IMR-90 (cell line): ENCODE results near the gene SYCP3. TPM values are rescaled to one million over a fixed set of nuclear protein-coding genes. Genes with fewer than 3 reads are reported as not detected.

Source experiments
- ATAC-seq: fragments of 200-7000 bp; cut with Tn5 transposase; 2 replicates; pipeline ENCODE4 v1.9.1; 2020; ENCODE audit warnings: low read depth, mild to moderate bottlenecking, moderate library complexity
- BruUV-seq: library from RNA; stranded (reverse); fragments of 400-500 nt; replicated peaks from 2 replicates; lab custom pipeline; 2021; lab: Mats Ljungman, UMichigan
- CTCF ChIA-PET: fragments of 300-600 bp; formaldehyde crosslinking; extraction: SDS; loops from one replicate; lab custom pipeline; 2021; ENCODE audit warnings: antibody characterized with exemption; lab: Yijun Ruan, JAX
- POLR2A ChIA-PET: fragments of 300-600 bp; sonication (Branson Sonifier 250); formaldehyde crosslinking; loops from one replicate; lab custom pipeline; 2022; ENCODE audit warnings: antibody characterized with exemption; ENCODE audit not compliant: unreplicated experiment; lab: Charles Lee
- DNase-seq: peaks from one replicate; pipeline ENCODE4 v3.0.0; 2013
- H2AFZ ChIP-seq: replicated peaks from 2 replicates; pipeline ENCODE3; 2013; ENCODE audit warnings: low read length, mild to moderate bottlenecking; ENCODE audit not compliant: poor library complexity
- H2AK5ac ChIP-seq: 2 replicates; pipeline ENCODE4 v1.6.1; 2013; ENCODE audit warnings: low read depth, low read length, inconsistent platforms
- H2AK9ac ChIP-seq: replicated peaks from 2 replicates; pipeline ENCODE3; 2013; ENCODE audit warnings: mild to moderate bottlenecking, low read depth, low read length, moderate library complexity; ENCODE audit not compliant: poor library complexity
- H2BK120ac ChIP-seq: 2 replicates; pipeline ENCODE4 v1.6.1; 2013; ENCODE audit warnings: low read depth, low read length, inconsistent platforms
- H2BK15ac ChIP-seq: 3 replicates; pipeline ENCODE4 v1.6.1; 2013; ENCODE audit warnings: low read depth, low read length, inconsistent platforms
- H2BK20ac ChIP-seq: 2 replicates; pipeline ENCODE4 v1.6.1; 2013; ENCODE audit warnings: low read depth, mild to moderate bottlenecking, inconsistent platforms, low read length, moderate library complexity
- H2BK5ac ChIP-seq: 2 replicates; pipeline ENCODE4 v1.6.1; 2013; ENCODE audit warnings: mild to moderate bottlenecking, low read depth, low read length, inconsistent platforms; ENCODE audit not compliant: poor library complexity, severe bottlenecking
- H3K14ac ChIP-seq: replicated peaks from 2 replicates; pipeline ENCODE4 v1.6.1; 2013; ENCODE audit warnings: low read depth, low read length, inconsistent platforms
- H3K18ac ChIP-seq: 2 replicates; pipeline ENCODE4 v1.6.1; 2013; ENCODE audit warnings: low read depth, low read length, control low read depth
- H3K23ac ChIP-seq: 2 replicates; pipeline ENCODE4 v1.6.1; 2013; ENCODE audit warnings: low read depth, low read length, inconsistent platforms
- H3K27ac ChIP-seq: 2 replicates; pipeline ENCODE4 v1.5.1; 2013; ENCODE audit warnings: mild to moderate bottlenecking, control low read depth, low read length; ENCODE audit not compliant: insufficient read depth
- H3K27me3 ChIP-seq: 2 replicates; pipeline ENCODE4 v1.6.1; 2013; ENCODE audit warnings: low read length; ENCODE audit not compliant: control insufficient read depth, insufficient read depth
- H3K36me3 ChIP-seq: 2 replicates; pipeline ENCODE4 v1.6.1; 2013; ENCODE audit warnings: low read length, mixed read lengths; ENCODE audit not compliant: control insufficient read depth, insufficient read depth
- H3K4ac ChIP-seq: 2 replicates; pipeline ENCODE4 v1.6.1; 2013; ENCODE audit warnings: low read depth, low read length, inconsistent platforms
- H3K4me1 ChIP-seq: 2 replicates; pipeline ENCODE4 v1.6.1; 2013; ENCODE audit warnings: low read length, mixed read lengths; ENCODE audit not compliant: control insufficient read depth, insufficient read depth
- H3K4me2 ChIP-seq: 2 replicates; pipeline ENCODE4 v1.6.1; 2013; ENCODE audit warnings: low read depth, mild to moderate bottlenecking, control low read depth, low read length, moderate library complexity
- H3K4me3 ChIP-seq: 2 replicates; pipeline ENCODE4 v1.5.1; 2013; ENCODE audit warnings: low read depth, mild to moderate bottlenecking, control low read depth, low read length, moderate library complexity; ENCODE audit not compliant: insufficient read depth
- H3K56ac ChIP-seq: 2 replicates; pipeline ENCODE4 v1.6.1; 2013; ENCODE audit warnings: low read length, inconsistent platforms; ENCODE audit not compliant: insufficient read depth; ENCODE audit errors: extremely low read depth
- H3K79me1 ChIP-seq, 2 experiments: 2 replicates each; pipeline ENCODE4 v1.6.1; 2013; ENCODE audit warnings: low read length in 2 of 2, inconsistent platforms in 1 of 2, low read depth in 1 of 2
- H3K9ac ChIP-seq: 2 replicates; pipeline ENCODE4 v1.6.1; 2013; ENCODE audit warnings: low read depth, low read length, control low read depth
- H3K9me1 ChIP-seq: 2 replicates; pipeline ENCODE4 v1.6.1; 2013; ENCODE audit warnings: low read length, inconsistent platforms; ENCODE audit not compliant: insufficient read depth
- H3K9me3 ChIP-seq: 2 replicates; pipeline ENCODE4 v1.6.1; 2013; ENCODE audit warnings: low read length; ENCODE audit not compliant: control insufficient read depth, insufficient read depth
- H4K20me1 ChIP-seq: 2 replicates; pipeline ENCODE4 v1.6.1; 2013; ENCODE audit warnings: low read length, inconsistent platforms; ENCODE audit not compliant: insufficient read depth
- H4K5ac ChIP-seq: 2 replicates; pipeline ENCODE4 v1.6.1; 2013; ENCODE audit warnings: mild to moderate bottlenecking, low read depth, low read length, control low read depth
- H4K8ac ChIP-seq, 2 experiments: 2 replicates each; pipeline ENCODE4 v1.6.1; 2013; ENCODE audit warnings: low read depth in 2 of 2, low read length in 2 of 2, control low read depth in 1 of 2, inconsistent platforms in 1 of 2
- H4K91ac ChIP-seq: 2 replicates; pipeline ENCODE4 v1.6.1; 2013; ENCODE audit warnings: low read depth, low read length, inconsistent platforms; ENCODE audit not compliant: insufficient read depth
- BHLHE40 ChIP-seq: fragments of 150-350 bp; IDR thresholded peaks from 2 replicates; pipeline ENCODE4 v1.6.1; 2016; ENCODE audit warnings: mild to moderate bottlenecking, low read depth, low read length
- CEBPB ChIP-seq: IDR thresholded peaks from 2 replicates; pipeline ENCODE4 v1.6.1; 2012; ENCODE audit warnings: low read depth, low read length, improper control_type of control experiment
- FOS ChIP-seq: fragments of 150-350 bp; IDR thresholded peaks from 2 replicates; pipeline ENCODE4 v1.6.1; 2016; ENCODE audit warnings: low read depth, low read length
- MAFK ChIP-seq: IDR thresholded peaks from 2 replicates; pipeline ENCODE4 v1.6.1; 2012; ENCODE audit warnings: low read depth, low read length, improper control_type of control experiment
- MAZ ChIP-seq: IDR thresholded peaks from 2 replicates; pipeline ENCODE4 v1.6.1; 2012; ENCODE audit warnings: low read depth, mild to moderate bottlenecking, low read length, improper control_type of control experiment, moderate library complexity, borderline replicate concordance
- MXI1 ChIP-seq: IDR thresholded peaks from 2 replicates; pipeline ENCODE4 v1.6.1; 2012; ENCODE audit warnings: low read depth, mild to moderate bottlenecking, low read length, moderate library complexity, borderline replicate concordance
- NFE2L2 ChIP-seq: fragments of 150-350 bp; IDR thresholded peaks from 2 replicates; pipeline ENCODE4 v1.6.1; 2016; ENCODE audit warnings: low read depth, mild to moderate bottlenecking, low read length
- RAD21 ChIP-seq: IDR thresholded peaks from 2 replicates; pipeline ENCODE4 v1.6.1; 2012; ENCODE audit warnings: low read length, improper control_type of control experiment
- SMC3 ChIP-seq: fragments of 150-350 bp; IDR thresholded peaks from 2 replicates; pipeline ENCODE4 v1.6.1; 2016; ENCODE audit warnings: low read depth, mild to moderate bottlenecking, antibody characterized with exemption, low read length, moderate library complexity
- WGBS, 2 experiments: methylation state at CpG; one replicate each; pipeline versions ENCODE4 v1.1.5 to v1.1.7; 2013; ENCODE audit warnings: missing lambda C conversion rate in 2 of 2; ENCODE audit not compliant: insufficient read length in 1 of 2; ENCODE audit errors: extremely low coverage in 2 of 2; 5-methylcytosine and 5-hydroxymethylcytosine counted together
- dilution Hi-C: fragments of 300-500 bp; cut with HindIII; formaldehyde crosslinking; loops from one replicate; pipeline ENCODE4 v1.14.3; 2018; ENCODE audit warnings: low sequenced_read_pairs; ENCODE audit not compliant: unreplicated experiment
- in situ Hi-C: fragments of 300-500 bp; cut with MboI; formaldehyde crosslinking; loops from 3 replicates; pipeline ENCODE4 v1.14.3; 2019; ENCODE audit warnings: low sequenced_read_pairs, inconsistent platforms, mixed read lengths
- intact Hi-C: fragments of 100-400 bp; cut with micrococcal nuclease; formaldehyde crosslinking; loops from 2 replicates; pipeline ENCODE4 v1.10.0; 2022
- polyA plus RNA-seq, 3 experiments: library from polyadenylated mRNA; depleted of rRNA; stranded (reverse); fragments of >200 nt; gene quantifications; 2 replicates each; pipeline ENCODE4 v1.2.3, GENCODE V29; 2012; ENCODE audit warnings: low replicate concordance in 1 of 3
- total RNA-seq: library from RNA; depleted of rRNA; stranded (reverse); fragments of >200 nt; gene quantifications from 2 replicates; pipeline ENCODE4 v1.2.3, GENCODE V29; 2012
- TF ChIP-seq, protein P1 (sequence below): fragments of 150-350 bp; IDR thresholded peaks from 2 replicates; pipeline ENCODE4 v1.6.1; 2016; ENCODE audit warnings: low read depth, mild to moderate bottlenecking, low read length, moderate library complexity, borderline replicate concordance
- TF ChIP-seq, protein P2 (sequence below): fragments of 150-350 bp; IDR thresholded peaks from 2 replicates; pipeline ENCODE4 v1.6.1; 2017; ENCODE audit warnings: mild to moderate bottlenecking, antibody characterized with exemption, low read length, low read depth

Gene SYCP3
- total and polyA plus RNA-seq, 2 of the 4 experiments (the other 2 are of a cell fraction) = 0.07 TPM; not detected in 1

GRCh38 chr12:101697930-101698799, 41.1 kb downstream of the SYCP3 start:
- Histone ChIP-seq H3K14ac (no peak overlapping the region), H3K4me1 (peaks cover 7% of the 10 kb centered on the region), H3K36me3 (no peaks in the 10 kb centered on the region), H4K91ac (peak overlapping the region; percentile 38; the same call in 1 of the 2 replicates), H3K79me1 (peaks cover 7 to 11% of the 10 kb centered on the region in 2 experiments; a peak in 2 of 4 replicates), H3K56ac (peak overlapping the region; percentile 48; the same call in 1 of the 2 replicates), H3K27ac (peak overlapping the region; percentile 91), H2BK20ac (no peak overlapping the region), H3K4me3 (peak overlapping the region; percentile 99), H3K27me3 (no peaks in the 10 kb centered on the region), H2BK120ac (0 out of 2 replicates have a peak overlapping the region, but pooled peaks have one; percentile 20), H2AK5ac (no peak overlapping the region), H4K20me1 (no peaks in the 10 kb centered on the region), H3K18ac (peak overlapping the region; percentile 77; the same call in 1 of the 2 replicates), H4K8ac (peak overlapping the region in 1 of 2 experiments; percentile 53; a peak in 1 of 4 replicates), H4K5ac (peak overlapping the region; percentile 61; the same call in 1 of the 2 replicates), H3K9me1 (no peaks in the 10 kb centered on the region), H3K4me2 (peak overlapping the region; percentile 99), H2BK15ac (peak overlapping the region; percentile 77; the same call in 1 of the 3 replicates), H2BK5ac (peak overlapping the region; percentile 69), H2AFZ (peak overlapping the region; percentile 96), H3K4ac (peak overlapping the region; percentile 21), H2AK9ac (peak overlapping the region; percentile 63), H3K23ac (peak overlapping the region; percentile 61; the same call in 1 of the 2 replicates), H3K9ac (peak overlapping the region; percentile 87), H3K9me3 (peaks cover 2% of the 10 kb centered on the region)
- ChIA-PET CTCF (interaction anchor here (0.6 to 1.1 kb wide), 2 partner anchors 9 to 31 kb away, joined by 3 to 4 read pairs; no protein-coding TSS in a partner anchor), POLR2A (interaction anchor here (0.6 kb wide), 1 partner anchor 525 kb away, joined by 3 read pairs; no protein-coding TSS in a partner anchor)
- in situ Hi-C loops (no loop called here), intact Hi-C loops (loop anchor here (2.0 kb wide), 1 partner anchor 283 kb away; no protein-coding TSS in a partner anchor), dilution Hi-C loops (no loop called here)
- TF ChIP-seq NFE2L2 = no peak
- TF ChIP-seq, protein P1, sequence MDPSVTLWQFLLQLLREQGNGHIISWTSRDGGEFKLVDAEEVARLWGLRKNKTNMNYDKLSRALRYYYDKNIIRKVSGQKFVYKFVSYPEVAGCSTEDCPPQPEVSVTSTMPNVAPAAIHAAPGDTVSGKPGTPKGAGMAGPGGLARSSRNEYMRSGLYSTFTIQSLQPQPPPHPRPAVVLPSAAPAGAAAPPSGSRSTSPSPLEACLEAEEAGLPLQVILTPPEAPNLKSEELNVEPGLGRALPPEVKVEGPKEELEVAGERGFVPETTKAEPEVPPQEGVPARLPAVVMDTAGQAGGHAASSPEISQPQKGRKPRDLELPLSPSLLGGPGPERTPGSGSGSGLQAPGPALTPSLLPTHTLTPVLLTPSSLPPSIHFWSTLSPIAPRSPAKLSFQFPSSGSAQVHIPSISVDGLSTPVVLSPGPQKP = no peak
- TF ChIP-seq, protein P2, sequence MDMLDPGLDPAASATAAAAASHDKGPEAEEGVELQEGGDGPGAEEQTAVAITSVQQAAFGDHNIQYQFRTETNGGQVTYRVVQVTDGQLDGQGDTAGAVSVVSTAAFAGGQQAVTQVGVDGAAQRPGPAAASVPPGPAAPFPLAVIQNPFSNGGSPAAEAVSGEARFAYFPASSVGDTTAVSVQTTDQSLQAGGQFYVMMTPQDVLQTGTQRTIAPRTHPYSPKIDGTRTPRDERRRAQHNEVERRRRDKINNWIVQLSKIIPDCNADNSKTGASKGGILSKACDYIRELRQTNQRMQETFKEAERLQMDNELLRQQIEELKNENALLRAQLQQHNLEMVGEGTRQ = no peak
- no peak for TF ChIP-seq SMC3
- no peak for TF ChIP-seq MXI1
- no peak for TF ChIP-seq BHLHE40
- no peak for TF ChIP-seq FOS
- no peak for TF ChIP-seq RAD21
- no peak for TF ChIP-seq MAFK
- TF ChIP-seq MAZ = no peak
- TF ChIP-seq CEBPB = no peak
- DNase-seq = peak; percentile 7
- 3% methylated on average over 32 of the region's 67 CpGs; no CpG with 5 or more reads in 1 of the 2 experiments for WGBS, 2 experiments
- no TSS peak for BruUV-seq
- ATAC-seq = peak; percentile 66
